ENCODE results near the gene PDCD11.

GRCh38 chr10:103431902-103432301 lies 35.5 kb downstream of the PDCD11 start:
- TF ChIP-seq POLR2A (IDR thresholded peaks at IDR 0.05; ENCODE audit: low read depth, low read length) (no peak), POLR2AphosphoS5 (IDR thresholded peaks at IDR 0.05; ENCODE audit: low read depth, low read length) (no peak)

All from GM12891 (cell line).